SW480 (cell line): Measurements from ENCODE around the gene SNRK.

Experiments
- DNase-seq: peaks from one replicate; pipeline ENCODE4 v3.0.0-alpha.2; 2016; ENCODE audit warnings: low spot score

The SNRK gene

DNA sequence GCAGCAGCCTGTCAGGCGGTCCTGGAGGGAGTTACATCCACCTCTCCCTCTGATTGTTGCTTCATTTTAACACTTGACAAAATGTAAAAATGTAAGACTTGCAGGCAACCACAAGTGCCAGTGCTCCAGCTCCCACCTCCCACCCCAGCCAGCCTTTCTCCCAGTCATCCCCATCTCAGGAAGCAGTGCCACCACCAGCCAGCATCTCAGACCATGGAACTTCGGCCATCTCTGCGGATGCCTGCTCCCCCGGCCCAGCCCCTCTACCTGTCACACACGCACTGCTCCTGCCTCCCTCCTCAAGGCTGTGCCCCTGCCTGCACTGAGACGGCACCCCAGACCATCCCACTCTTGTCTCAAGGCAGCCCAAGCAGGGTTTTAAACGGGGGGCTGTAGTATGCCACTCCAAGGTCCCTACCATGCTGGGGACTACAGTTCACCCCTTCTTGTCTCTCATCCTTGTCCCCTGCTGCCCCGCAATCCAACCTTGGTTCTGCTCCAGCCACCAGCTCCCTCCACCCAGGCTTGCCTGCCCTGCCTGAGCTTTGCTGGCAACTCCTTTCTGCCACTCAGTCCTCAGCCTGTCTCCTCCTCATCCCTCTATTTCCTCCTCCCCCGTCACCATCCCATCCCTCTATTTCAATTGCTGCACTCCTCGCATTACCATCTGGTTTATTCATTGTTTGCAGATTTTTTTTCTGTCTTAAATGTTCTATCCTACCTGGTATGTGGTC is 85.8 kb downstream of the SNRK start:
- DNase-seq = no peak

- no peak for DNase-seq
Measured at GRCh38 chr3:43372809-43373559, 86.6 kb downstream of the SNRK start.

DNA sequence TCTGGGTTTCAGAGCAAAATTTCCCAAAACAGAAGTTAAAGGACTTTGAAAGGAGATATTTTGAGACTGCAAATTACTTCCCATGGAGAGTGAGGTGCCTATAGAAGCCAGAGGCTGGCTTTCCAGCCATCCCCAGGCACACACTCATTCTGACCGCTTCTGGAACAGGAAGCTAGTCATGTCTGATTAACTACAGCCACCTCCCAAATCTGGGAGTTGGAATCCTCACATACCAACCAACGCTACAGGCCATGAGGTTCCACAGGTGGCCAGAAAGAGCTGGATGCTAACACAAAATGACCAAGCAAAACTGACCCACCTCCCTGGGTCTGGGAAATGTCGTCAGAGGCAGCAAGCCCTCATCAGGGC is 87.2 kb downstream of the SNRK start:
- DNase-seq = no peak

DNA sequence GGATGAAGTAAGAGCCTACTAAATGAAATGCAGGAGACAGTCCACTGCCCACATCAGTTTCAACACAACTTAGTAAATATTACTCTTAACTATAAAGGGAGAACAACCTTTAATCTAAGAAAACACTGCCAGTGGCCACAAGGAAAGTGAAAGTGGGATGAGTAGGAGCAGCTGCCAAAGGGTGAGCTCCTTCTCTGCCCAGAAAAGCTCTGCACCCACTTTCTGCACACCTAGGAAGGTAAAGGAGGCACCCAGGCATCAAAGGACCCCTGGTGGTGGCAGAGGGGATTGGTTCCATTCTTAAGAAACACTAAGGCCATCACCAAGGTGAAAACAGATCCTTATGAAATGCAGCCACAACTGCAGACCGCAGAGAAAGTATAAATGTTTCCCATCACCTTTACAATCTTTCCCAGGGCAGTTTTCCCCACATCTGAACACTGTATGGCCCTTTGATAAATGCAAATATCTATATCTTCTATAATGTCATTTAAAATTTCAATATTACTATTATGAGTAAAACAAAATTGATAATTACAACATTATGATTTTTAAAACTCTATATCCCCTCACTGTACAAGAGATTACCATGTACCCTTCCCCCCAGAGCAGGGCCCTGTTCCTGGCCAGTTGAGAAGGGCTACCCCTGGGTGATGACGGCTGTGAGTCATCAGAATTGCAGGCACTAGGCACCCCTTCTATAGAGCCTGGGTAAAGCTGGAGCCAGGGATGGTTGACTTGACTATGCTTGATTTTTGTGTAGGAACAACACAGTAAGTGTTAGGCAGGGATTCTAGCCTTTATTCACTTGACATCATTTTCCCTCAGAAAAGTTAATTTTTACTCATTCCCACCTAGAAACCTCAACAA is 92.0 kb downstream of the SNRK start:
- DNase-seq = peak; percentile 49

DNA sequence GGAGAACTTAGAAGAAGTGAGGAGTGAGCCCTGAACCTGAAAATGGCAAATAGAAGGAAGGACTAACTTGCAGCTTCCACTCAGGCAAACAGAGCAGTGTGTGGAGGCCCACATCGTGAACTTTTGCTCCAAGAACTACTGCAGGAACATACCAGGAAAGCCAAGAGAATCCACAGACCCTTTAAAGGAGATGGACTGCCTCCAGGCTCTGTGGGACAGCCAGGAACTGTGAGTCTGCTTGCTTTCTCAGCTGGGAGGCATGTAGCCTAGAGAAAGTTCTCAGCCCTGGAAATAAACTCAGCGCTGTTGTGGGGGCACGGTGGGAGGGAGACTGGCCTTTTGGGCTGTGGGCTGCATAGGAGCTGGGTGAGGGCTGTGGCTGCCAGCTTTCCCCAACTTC is 93.0 kb downstream of the SNRK start:
- no peak for DNase-seq

- DNase-seq = no peak
Measured at GRCh38 chr3:43388175-43388574, 101.8 kb downstream of the SNRK start.

DNA sequence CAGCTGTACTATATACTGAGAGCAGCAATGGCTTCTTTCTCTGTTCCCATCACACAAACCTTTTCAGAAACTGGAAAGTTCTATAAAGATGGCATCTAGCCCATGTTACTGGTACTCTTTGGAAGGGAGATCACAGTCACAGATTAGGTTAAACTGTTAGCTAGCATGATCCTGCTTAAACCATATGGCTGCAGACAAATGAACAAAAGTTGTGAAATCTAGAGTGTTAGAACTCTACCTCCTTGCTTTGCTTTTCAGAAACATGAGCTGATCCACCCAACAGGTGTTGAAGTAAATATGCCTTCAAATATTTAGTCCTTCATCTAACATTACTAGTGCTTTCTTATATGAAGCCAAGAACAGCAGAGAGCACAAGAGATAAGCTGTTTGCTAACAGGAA is 102.6 kb downstream of the SNRK start:
- DNase-seq = no peak

- DNase-seq = no peak
Measured at GRCh38 chr3:43389388-43390254, 103.3 kb downstream of the SNRK start.

DNA sequence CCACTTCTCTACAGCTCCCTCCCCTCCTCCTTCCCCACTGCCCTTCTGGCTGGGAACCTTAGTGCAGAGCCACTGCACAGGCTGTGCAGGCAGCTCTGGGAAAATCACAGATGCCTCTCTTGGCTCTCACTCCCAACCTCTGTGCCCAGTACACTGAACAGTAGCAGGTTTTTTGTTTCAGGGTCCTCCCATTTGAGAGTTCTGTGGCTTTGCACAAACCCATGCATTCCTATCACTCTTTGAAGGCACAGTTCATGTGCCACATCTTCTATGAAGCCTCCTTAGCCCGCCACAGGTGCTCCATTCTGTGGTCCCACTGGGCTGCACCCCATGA is 103.9 kb downstream of the SNRK start:
- DNase-seq = no peak

- DNase-seq = no peak
Measured at GRCh38 chr3:43391621-43392020, 105.3 kb downstream of the SNRK start.

- DNase-seq = no peak
Measured at GRCh38 chr3:43394041-43394554, 107.8 kb downstream of the SNRK start.

- no peak for DNase-seq
Measured at GRCh38 chr3:43399034-43399433, 112.7 kb downstream of the SNRK start.

- DNase-seq = no peak
Measured at GRCh38 chr3:43400167-43400566, 113.8 kb downstream of the SNRK start.
